CD4-positive, alpha-beta memory T cell (primary cell): ENCODE measurements around the gene CRELD2. TPM values are rescaled to one million over a fixed set of nuclear protein-coding genes. Genes with fewer than 3 reads are reported as not detected.
"Not testable (repeated sequence)": the region's sequence is repeated elsewhere in the genome, so short reads cannot be mapped to it uniquely, and the experiment has no call there.

ENCODE experiments used
- CTCF ChIA-PET: fragments of 350-600 bp; sonication (Branson Sonifier 250); formaldehyde crosslinking; loops from one replicate; lab custom pipeline; 2021; ENCODE audit warnings: inconsistent platforms; ENCODE audit not compliant: partially characterized antibody; lab: Charles Lee
- POLR2A ChIA-PET: fragments of 350-600 bp; sonication (Branson Sonifier 250); formaldehyde crosslinking; loops from one replicate; lab custom pipeline; 2021; ENCODE audit not compliant: partially characterized antibody; lab: Charles Lee
- DNase-seq, 5 donors: peaks; one replicate each; pipeline versions ENCODE4 v3.0.0 to v3.0.0-alpha.2; 2020 to 2022; ENCODE audit warnings: mixed read lengths in 1 of 5
- H3K27ac ChIP-seq: one replicate; pipeline ENCODE4 v1.7.0; 2013; ENCODE audit warnings: low read depth, low read length
- H3K27me3 ChIP-seq: 2 replicates; pipeline ENCODE4 v1.7.0; 2013; ENCODE audit warnings: mild to moderate bottlenecking, low read length, moderate library complexity; ENCODE audit not compliant: insufficient read depth
- H3K36me3 ChIP-seq: 2 replicates; pipeline ENCODE4 v1.7.0; 2013; ENCODE audit warnings: mild to moderate bottlenecking, low read length, moderate library complexity; ENCODE audit not compliant: insufficient read depth
- H3K4me1 ChIP-seq: 2 replicates; pipeline ENCODE4 v1.7.0; 2013; ENCODE audit warnings: mild to moderate bottlenecking, low read length, moderate library complexity; ENCODE audit not compliant: insufficient read depth
- H3K4me3 ChIP-seq, 2 donors: one replicate each; pipeline ENCODE4 v1.7.0; 2013; ENCODE audit warnings: low read length in 2 of 2, mild to moderate bottlenecking in 1 of 2
- H3K9me3 ChIP-seq, 2 donors: one replicate each; pipeline ENCODE4 v1.7.0; 2013; ENCODE audit warnings: low read length in 2 of 2, control low read depth in 1 of 2; ENCODE audit not compliant: control insufficient read depth in 1 of 2
- H3K27ac Mint-ChIP-seq, 7 donors: one replicate each; pipeline ENCODE4 v1.8.0; 2020 to 2021; ENCODE audit warnings: mixed read lengths in 7 of 7, mild to moderate bottlenecking in 6 of 7, inconsistent platforms in 3 of 7, moderate library complexity in 3 of 7
- H3K27me3 Mint-ChIP-seq, 2 donors: one replicate each; pipeline ENCODE4 v1.8.0; 2020 to 2021; ENCODE audit warnings: mixed read lengths in 2 of 2
- H3K36me3 Mint-ChIP-seq, 2 donors: one replicate each; pipeline ENCODE4 v1.8.0; 2020 to 2021; ENCODE audit warnings: mixed read lengths in 2 of 2, inconsistent platforms in 1 of 2, mild to moderate bottlenecking in 1 of 2
- H3K4me1 Mint-ChIP-seq, 4 donors: one replicate each; pipeline ENCODE4 v1.8.0; 2020 to 2021; ENCODE audit warnings: mixed read lengths in 4 of 4, mild to moderate bottlenecking in 1 of 4
- H3K4me3 Mint-ChIP-seq, 8 donors: one replicate each; pipeline ENCODE4 v1.8.0; 2020 to 2021; ENCODE audit warnings: mixed read lengths in 8 of 8, mild to moderate bottlenecking in 7 of 8, moderate library complexity in 6 of 8, inconsistent platforms in 3 of 8
- H3K9me3 Mint-ChIP-seq, 8 donors: one replicate each; pipeline ENCODE4 v1.8.0; 2020 to 2021; ENCODE audit warnings: mixed read lengths in 8 of 8, mild to moderate bottlenecking in 5 of 8, inconsistent platforms in 3 of 8, moderate library complexity in 1 of 8
- intact Hi-C: fragments of 100-400 bp; cut with micrococcal nuclease; formaldehyde crosslinking; loops from one replicate; pipeline ENCODE4 v1.15.1; 2023
- polyA plus RNA-seq, 2 donors: library from polyadenylated mRNA; unstranded; fragments of 300-500 nt; fragmentation: Illumina TruSeq; gene quantifications; one replicate each; pipeline ENCODE4 v1.2.3, GENCODE V29; 2021
- total RNA-seq, 2 experiments: library from RNA; stranded (reverse); gene quantifications; one replicate each; pipeline ENCODE4 v1.2.3, GENCODE V29; 2021

CRELD2 gene
- total and polyA plus RNA-seq, 4 experiments from 2014 or later = 36.0 to 46.1 (median 38.2) TPM

DNA sequence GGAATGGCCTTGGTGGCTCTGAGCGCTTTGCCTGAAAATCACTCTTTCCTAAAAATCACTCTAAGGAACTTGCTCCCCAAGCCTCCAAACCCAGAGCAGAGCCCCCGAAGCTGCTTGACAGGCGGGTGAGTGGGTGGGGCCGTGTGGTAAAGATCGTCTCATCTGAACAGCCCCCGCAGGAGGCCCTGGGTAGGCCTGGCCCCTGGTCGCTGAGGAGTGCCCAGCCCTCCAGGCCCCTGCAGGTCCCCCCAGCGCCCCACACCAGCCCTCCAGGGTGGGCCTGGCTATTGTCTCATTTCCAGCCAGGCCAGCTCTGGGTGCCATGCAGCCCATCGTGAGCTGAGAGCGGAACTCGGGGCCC, 25.0 kb downstream of the CRELD2 start:
- Histone ChIP-seq H3K4me1 (peaks cover 18% of the 10 kb centered on the region), H3K9me3 (no peaks in the 10 kb centered on the region), H3K4me3 (no peak overlapping the region), H3K27me3 (no peaks in the 10 kb centered on the region), H3K36me3 (no peaks in the 10 kb centered on the region), H3K27ac (peak overlapping the region; percentile 83)
- peaks cover 0 to 4% (median 0%) of the 10 kb centered on the region in 8 donors for H3K9me3 Mint-ChIP-seq
- CTCF ChIA-PET = no interaction called here
- POLR2A ChIA-PET = interaction anchor here (1.1 kb wide), 1 partner anchor 16 kb away, joined by 3 read pairs; no protein-coding TSS in a partner anchor
- H3K4me3 Mint-ChIP-seq = no peak overlapping the region
- DNase-seq = no peak
- H3K4me1 Mint-ChIP-seq = peaks cover 8 to 29% (median 11%) of the 10 kb centered on the region in 4 donors
- H3K36me3 Mint-ChIP-seq = no peaks in the 10 kb centered on the region
- no peaks in the 10 kb centered on the region for H3K27me3 Mint-ChIP-seq
- H3K27ac Mint-ChIP-seq = peak overlapping the region in 2 of 7 donors; percentile 37 to 70
- intact Hi-C loops = no loop called here

DNA sequence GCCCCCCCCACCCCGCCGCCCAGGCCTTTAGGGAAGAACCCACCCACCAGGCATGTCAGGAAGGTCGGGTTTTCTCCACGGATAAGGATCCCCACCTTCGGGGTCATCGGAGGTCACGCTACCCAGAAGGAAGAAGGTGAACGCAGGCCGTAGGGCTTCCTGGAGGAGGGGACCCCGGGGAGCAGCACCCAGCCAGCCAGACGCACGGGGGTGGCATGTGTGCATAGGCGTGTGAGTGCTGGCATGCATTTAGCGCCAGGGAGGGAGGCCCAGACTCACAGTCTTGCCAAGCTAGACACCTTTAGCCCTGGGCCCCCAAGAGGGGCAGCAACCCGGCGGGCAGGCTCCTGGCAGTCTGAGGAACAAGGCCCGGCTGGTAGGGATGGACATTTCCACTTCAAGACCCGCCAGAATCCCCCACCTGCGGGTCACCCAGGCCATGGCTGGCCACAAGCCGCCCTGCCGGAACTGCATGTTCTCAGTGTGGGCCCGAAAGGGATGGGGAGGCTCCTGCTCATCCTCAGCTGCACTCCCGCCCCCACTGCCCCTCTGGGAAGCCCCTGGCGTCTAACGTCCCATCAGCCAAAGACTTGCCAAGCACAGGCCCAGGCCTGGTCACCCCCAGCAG, 25.5 kb downstream of the CRELD2 start:
- intact Hi-C loops = no loop called here
- DNase-seq = no peak
- no peaks in the 10 kb centered on the region for H3K36me3 Mint-ChIP-seq
- H3K9me3 Mint-ChIP-seq = peaks cover 0 to 4% (median 0%) of the 10 kb centered on the region in 8 donors
- no peaks in the 10 kb centered on the region for H3K9me3 ChIP-seq
- no peak overlapping the region for H3K4me3 Mint-ChIP-seq
- peaks cover 8 to 26% (median 11%) of the 10 kb centered on the region in 4 donors for H3K4me1 Mint-ChIP-seq
- no peak overlapping the region for H3K4me3 ChIP-seq
- peaks cover 18% of the 10 kb centered on the region for H3K4me1 ChIP-seq
- H3K27ac Mint-ChIP-seq = peak overlapping the region in 2 of 7 donors; percentile 37 to 70
- POLR2A ChIA-PET = interaction anchor here (1.0 to 1.5 kb wide), 3 partner anchors 8 to 23 kb away, joined by 3 to 4 read pairs (median 3); no protein-coding TSS in a partner anchor
- CTCF ChIA-PET = no interaction called here
- no peaks in the 10 kb centered on the region for H3K27me3 Mint-ChIP-seq
- peak overlapping the region; percentile 83 for H3K27ac ChIP-seq
- no peaks in the 10 kb centered on the region for H3K27me3 ChIP-seq
- H3K36me3 ChIP-seq = no peaks in the 10 kb centered on the region

DNA sequence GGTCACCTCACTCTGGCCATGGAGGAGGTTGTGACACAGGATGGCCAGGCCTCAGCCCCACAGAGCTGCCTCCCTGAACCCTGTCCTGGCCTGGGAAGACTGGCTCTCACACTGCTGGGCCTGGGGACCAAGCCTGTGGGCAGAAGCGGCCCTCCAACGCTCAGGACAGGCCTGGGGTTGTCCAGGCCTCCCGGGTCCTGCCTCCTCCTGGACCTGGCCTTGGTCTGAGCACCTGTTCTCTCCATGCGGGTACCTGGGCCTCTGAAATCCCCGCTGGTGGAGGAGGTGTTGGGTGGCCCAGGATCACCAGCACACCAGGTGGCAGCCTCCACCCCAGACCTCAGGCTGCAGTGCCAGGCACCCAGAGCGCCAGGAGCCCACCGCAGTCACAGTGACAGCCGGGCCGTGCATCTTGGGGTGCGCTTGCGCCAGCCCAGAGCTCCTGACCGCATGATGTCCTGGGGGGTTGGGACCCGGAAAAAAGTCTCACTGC, 26.0 kb downstream of the CRELD2 start:
- H3K27me3 ChIP-seq = no peaks in the 10 kb centered on the region
- Mint-ChIP-seq H3K27ac (peak overlapping the region in 5 of 7 donors; percentile 32 to 98 (median 95)), H3K9me3 (peaks cover 0 to 4% (median 0%) of the 10 kb centered on the region in 8 donors), H3K4me1 (peaks cover 8 to 26% (median 11%) of the 10 kb centered on the region in 4 donors), H3K27me3 (no peaks in the 10 kb centered on the region), H3K4me3 (no peak overlapping the region), H3K36me3 (no peaks in the 10 kb centered on the region)
- CTCF ChIA-PET = no interaction called here
- no peak for DNase-seq
- no peaks in the 10 kb centered on the region for H3K36me3 ChIP-seq
- H3K27ac ChIP-seq = peak overlapping the region; percentile 83
- H3K4me3 ChIP-seq = no peak overlapping the region
- intact Hi-C loops = no loop called here
- POLR2A ChIA-PET = interaction anchor here (1.0 to 1.5 kb wide), 3 partner anchors 8 to 22 kb away, joined by 3 to 4 read pairs (median 3); no protein-coding TSS in a partner anchor
- H3K4me1 ChIP-seq = peaks cover 18% of the 10 kb centered on the region
- no peaks in the 10 kb centered on the region for H3K9me3 ChIP-seq

GRCh38 chr22:49945042-49945794, 26.8 kb downstream of the CRELD2 start:
- H3K9me3 Mint-ChIP-seq, H3K9me3 ChIP-seq, H3K36me3 Mint-ChIP-seq, intact Hi-C loops, H3K36me3 ChIP-seq, H3K27me3 ChIP-seq, H3K4me3 ChIP-seq, H3K27me3 Mint-ChIP-seq: not testable (repeated sequence)
- peak overlapping the region in 6 of 8 donors; percentile 43 to 75 (median 57) for H3K4me3 Mint-ChIP-seq
- H3K27ac ChIP-seq = peak overlapping the region; percentile 83
- H3K4me1 ChIP-seq = peaks cover 13% of the 10 kb centered on the region
- peaks cover 8 to 26% (median 11%) of the 10 kb centered on the region in 4 donors for H3K4me1 Mint-ChIP-seq
- CTCF ChIA-PET = interaction anchor here (1.8 kb wide), 1 partner anchor 15 kb away, joined by 7 read pairs; no protein-coding TSS in a partner anchor
- peak overlapping the region; percentile 85 to 98 (median 95) for H3K27ac Mint-ChIP-seq
- DNase-seq = peak; percentile 69 to 83 (median 80)
- POLR2A ChIA-PET = interaction anchor here (1.0 to 3.2 kb wide), 5 partner anchors 9 to 22 kb away, joined by 3 to 23 read pairs (median 4); partner anchors contain the start of gene PIM3

DNA sequence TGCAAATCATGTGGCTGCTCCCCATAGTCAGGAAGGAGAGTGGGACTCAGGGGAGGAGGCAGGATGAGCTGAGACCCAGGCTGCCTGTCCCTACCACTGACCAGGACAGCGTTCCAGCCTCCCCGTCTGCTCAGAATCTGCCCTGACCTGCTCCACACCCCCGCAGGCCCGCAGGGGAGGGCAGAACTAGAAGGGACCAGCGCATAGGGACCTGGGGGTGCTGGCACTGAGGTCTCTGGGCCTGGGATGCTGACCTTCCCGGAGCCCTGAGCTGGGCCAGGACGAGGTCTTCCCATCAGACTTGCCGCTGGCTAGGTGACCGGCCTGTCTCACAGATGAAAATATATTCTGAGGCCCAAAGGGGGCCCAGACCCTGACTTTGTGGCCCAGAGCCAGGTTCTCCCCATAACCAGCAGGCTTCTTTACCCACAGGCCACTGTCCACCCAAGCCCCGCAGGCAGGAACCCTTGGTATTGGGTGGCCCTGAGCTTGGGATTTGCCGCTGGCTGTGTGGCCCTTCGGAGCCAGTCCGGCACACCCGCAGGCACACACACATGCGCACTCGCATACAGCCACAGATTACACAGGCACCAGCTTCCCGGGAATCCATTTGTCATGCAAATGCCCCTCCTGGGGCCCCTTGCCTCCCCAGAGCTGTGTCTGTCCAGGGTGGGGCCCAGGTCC, 28.3 kb downstream of the CRELD2 start:
- ChIA-PET CTCF (interaction anchor here (1.5 to 1.8 kb wide), 3 partner anchors 9 to 46 kb away, joined by 3 to 7 read pairs (median 5); no protein-coding TSS in a partner anchor), POLR2A (interaction anchor here (1.4 to 3.2 kb wide), 3 partner anchors 11 to 20 kb away, joined by 5 to 23 read pairs (median 10); partner anchors contain the start of gene PIM3)
- Histone ChIP-seq H3K9me3 (no peaks in the 10 kb centered on the region), H3K36me3 (no peaks in the 10 kb centered on the region), H3K4me3 (no peak overlapping the region), H3K27ac (peak overlapping the region; percentile 83), H3K4me1 (peaks cover 13% of the 10 kb centered on the region), H3K27me3 (no peaks in the 10 kb centered on the region)
- Mint-ChIP-seq H3K27me3 (no peaks in the 10 kb centered on the region), H3K36me3 (no peaks in the 10 kb centered on the region), H3K9me3 (peaks cover 0 to 4% (median 0%) of the 10 kb centered on the region in 8 donors), H3K4me3 (no peak overlapping the region), H3K27ac (peak overlapping the region; percentile 35 to 98 (median 95)), H3K4me1 (peaks cover 7 to 19% (median 11%) of the 10 kb centered on the region in 4 donors)
- no peak for DNase-seq
- intact Hi-C loops = no loop called here

DNA sequence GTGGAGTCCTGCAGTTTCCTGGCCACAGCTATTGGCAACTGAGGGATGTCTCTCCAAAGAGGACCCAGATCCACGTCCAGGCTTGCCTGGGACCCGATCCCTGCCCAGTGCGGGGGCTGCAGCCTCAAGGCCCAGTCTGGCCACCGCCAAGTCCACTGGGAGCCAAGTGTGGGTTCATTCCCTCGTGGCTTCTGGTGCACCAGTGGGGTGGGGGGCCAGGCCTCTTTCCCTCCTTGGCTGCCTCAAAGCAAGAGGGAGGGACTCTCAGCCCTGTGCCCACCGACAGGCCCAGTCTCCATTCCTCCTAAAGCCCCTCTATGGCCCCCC, 28.8 kb downstream of the CRELD2 start:
- Histone ChIP-seq H3K9me3 (no peaks in the 10 kb centered on the region), H3K4me3 (no peak overlapping the region), H3K4me1 (peaks cover 13% of the 10 kb centered on the region), H3K27ac (no peak overlapping the region), H3K27me3 (no peaks in the 10 kb centered on the region), H3K36me3 (no peaks in the 10 kb centered on the region)
- CTCF ChIA-PET = interaction anchor here (1.5 to 1.8 kb wide), 3 partner anchors 8 to 45 kb away, joined by 3 to 7 read pairs (median 5); no protein-coding TSS in a partner anchor
- intact Hi-C loops = no loop called here
- Mint-ChIP-seq H3K9me3 (peaks cover 0 to 4% (median 0%) of the 10 kb centered on the region in 8 donors), H3K4me3 (no peak overlapping the region), H3K36me3 (no peaks in the 10 kb centered on the region), H3K4me1 (peaks cover 7 to 19% (median 11%) of the 10 kb centered on the region in 4 donors), H3K27me3 (no peaks in the 10 kb centered on the region), H3K27ac (peak overlapping the region in 1 of 7 donors; percentile 54)
- no peak for DNase-seq
- POLR2A ChIA-PET = interaction anchor here (1.4 to 3.2 kb wide), 3 partner anchors 11 to 20 kb away, joined by 5 to 23 read pairs (median 10); partner anchors contain the start of gene PIM3
